GM19452 (cell line): Measurements from ENCODE around the gene OSTF1.
A peak's percentile ranks its signal among the peaks of the same experiment; 100 is the strongest.

Experiments used
- ATAC-seq: cut with Tn5 transposase; IDR thresholded peaks from one replicate; pipeline ENCODE4 v1.9.1; 2021; ENCODE audit not compliant: unreplicated experiment

The OSTF1 gene

DNA sequence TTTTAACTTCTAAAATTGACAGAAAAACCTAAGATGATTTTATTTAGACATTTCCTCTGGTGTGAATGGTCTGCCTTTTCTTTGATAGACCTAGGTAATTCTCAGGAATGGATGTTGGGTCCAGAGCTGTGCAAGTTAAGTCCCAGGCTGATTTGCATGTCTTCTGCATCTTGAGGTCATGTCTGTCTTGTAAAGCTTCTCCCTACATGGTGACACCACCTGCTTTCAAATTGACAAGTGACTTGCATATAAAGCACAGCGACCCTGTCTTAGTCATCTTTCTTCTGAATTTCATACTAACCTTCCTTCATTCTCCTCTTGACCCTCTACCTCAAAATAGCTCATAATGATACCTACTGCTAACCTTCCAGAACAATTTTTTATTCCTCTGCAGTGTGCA, 29.2 kb downstream of the OSTF1 start:
- no peak for ATAC-seq

DNA sequence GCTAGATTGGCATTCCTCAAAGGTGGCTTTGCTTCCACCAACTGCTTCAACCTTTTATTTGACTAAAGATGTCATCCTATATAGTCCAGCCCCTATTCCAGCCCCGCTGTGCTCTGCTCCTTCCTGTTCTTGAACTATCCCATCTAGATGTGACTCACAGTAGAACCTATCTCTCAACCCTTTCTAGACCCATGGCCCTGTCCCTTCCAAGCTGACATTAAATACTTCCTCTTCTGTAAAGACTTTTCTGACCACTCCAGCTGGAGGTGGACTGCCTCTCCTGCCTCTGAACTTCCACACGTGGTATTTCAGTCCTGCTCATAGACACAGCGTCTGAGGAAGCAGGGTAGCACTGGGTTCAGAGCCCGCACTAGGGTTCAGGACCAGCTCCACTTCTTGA, 32.4 kb downstream of the OSTF1 start:
- no peak for ATAC-seq

DNA sequence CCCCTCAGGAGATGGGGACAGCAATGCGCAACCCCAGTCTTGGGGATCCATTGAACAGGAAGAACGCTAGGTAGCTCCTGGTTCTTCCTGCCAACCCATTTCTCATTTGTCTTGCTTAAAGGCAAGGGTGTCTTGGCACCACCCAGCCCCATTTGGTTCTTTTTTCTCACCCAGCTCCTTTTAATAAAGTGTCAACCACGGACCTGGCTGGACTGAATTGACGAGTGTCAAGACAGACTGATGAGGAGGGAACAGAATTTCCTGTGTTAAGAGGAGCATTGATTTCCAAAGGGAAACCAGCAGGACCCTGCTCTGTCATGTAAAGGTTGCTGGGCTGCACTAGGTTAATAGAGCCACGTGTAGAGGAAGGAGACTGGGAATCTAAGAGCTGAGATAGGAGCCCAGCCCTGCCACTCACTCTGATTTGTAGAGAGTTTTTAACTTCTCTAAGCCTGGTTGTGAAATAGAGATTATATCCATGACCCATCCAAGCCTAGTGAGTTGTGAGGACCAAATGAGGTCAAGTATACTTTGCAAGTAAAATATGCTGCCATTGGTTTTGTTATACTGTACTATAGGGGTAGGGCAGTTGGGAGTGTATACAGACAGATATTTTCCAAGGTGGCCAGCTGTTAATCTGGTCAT, 33.7 kb downstream of the OSTF1 start:
- ATAC-seq = no peak

DNA sequence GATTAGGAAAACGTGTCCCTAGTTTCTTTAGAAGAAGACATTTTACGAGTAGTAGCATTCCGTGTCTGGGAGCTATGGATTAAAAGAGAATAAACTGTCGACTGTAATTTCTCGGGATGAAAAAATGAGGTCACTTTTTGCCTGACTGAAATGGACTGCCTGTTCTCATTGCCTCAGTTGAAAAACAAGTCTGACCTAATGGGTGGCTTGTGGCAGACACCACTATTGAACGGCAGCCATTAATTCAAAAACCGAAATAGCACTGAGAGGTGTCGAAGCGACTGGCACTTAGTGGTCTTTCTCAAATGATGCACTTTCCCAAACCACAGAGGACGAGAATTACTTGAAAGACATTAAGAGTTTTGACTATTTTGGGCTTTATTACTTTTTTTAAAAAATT, 35.4 kb downstream of the OSTF1 start:
- ATAC-seq = no peak

DNA sequence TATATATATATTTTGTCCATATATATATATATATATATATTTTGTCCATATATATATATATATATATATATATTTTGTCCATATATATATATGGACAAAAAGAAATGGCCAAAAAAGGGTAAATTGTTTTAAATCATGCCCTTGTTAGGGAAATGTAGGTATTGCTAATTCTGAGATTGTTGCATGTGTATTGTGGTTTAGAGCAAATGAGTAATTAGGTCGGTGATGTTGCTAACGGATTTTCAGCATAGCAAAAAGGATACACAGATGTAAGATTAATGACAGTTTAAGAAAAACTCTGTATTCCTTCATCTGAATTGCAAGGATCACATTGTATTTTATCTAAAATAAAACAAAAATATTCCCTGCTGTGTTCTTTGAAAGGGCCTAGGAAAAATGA, 40.2 kb downstream of the OSTF1 start:
- no peak for ATAC-seq

DNA sequence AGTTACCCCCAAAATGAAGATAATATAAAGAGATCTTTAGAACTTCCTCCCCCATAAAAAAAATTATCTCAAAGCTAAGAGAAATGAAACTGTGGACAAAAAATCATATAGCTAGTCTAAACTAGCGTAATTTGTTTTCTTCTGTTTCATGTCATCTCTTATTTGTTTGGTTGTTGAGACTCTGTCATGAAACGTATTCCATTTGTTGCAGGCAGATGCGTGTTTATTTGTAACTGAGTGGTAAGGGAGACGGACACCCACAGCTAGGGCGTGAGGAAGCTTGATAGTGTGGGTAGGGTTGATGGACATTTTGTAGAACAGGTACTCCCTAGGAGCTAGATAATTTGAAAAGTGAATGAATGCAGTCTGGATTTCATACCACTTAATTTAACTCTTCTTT, 41.9 kb downstream of the OSTF1 start:
- no peak for ATAC-seq

DNA sequence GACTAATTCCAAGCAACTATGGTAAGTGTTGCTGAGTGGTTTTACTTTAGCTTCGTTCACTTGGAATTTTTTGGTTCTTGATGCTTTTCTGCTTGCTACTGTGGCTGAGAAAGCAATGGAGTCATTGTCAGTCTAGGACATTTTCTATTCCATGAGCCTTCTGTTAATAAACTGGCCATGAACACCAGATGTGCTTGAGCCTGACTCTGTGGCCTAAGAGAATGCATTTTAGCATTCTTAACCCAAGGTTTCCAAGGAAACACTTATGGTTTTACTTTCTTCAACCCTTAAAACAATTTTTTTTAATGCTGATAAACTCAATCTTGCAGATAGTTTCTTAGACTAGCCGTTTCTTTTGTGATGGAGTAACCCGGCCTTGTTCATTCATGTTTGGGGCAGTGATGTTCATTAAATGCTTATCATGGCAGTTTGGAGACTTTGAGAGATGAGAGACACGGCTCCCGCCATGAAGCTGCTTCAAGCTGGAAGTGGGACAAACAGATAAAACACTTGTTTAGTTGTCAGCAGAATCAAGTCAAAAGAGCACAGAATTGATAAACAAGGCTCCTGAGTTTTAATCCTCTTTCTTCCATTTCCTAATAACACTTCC, 42.4 kb downstream of the OSTF1 start:
- ATAC-seq = no peak

DNA sequence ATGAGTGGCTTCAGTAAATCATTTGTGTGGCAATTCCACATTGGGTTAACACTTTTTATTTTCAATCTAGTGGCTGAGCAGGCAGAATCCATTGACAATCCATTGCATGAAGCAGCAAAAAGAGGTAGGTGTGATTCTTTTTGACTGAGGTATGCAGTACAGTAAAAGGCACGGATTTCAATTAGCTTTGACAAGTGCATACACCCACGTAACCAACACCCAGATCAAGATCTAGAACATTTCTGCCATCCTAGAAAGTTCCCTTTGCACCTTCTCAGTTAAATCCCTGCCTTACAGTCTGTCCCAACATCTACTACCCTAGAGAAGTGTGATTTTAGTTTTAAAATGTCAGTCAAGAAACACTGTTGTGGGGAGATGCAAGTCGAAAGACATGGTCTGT, 43.4 kb downstream of the OSTF1 start:
- no peak for ATAC-seq

DNA sequence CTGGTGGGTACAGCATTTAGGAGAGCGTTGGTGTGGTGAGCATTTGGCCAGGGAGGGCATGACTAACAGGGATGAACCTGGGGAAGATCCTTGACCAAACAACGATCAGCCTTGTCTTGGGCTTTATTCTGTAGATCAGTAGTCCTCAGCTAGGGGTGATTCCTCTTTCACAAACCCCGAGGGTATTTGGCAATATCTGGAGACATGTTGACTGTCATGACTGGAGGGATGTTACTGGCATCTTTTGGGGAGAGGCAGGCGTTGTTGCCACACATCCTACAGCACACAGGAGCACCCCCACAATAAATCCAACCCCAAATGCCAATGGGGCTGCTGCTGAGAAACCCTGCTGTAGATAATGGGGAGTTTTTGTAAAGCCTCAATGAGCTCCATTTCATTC, 43.9 kb downstream of the OSTF1 start:
- ATAC-seq = no peak

DNA sequence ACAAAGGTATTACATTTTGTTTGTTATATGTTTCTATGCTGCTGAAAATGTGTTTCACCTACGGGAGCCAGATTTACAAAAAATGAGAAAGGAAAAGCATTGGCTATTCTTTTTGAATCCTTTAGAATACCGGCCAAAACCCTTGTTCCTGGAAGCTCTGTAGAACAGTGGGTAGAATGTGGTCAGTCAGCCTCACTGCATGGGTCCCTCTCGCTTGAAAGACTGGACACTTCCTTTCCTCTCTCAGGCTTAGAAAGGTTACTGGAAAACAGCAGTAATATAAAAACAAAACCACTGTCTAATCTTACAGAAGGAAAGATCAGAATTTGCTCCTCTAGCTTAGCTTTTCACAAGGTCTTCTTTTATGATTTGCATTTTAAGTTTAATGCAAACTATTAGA, 45.1 kb downstream of the OSTF1 start:
- no peak for ATAC-seq

DNA sequence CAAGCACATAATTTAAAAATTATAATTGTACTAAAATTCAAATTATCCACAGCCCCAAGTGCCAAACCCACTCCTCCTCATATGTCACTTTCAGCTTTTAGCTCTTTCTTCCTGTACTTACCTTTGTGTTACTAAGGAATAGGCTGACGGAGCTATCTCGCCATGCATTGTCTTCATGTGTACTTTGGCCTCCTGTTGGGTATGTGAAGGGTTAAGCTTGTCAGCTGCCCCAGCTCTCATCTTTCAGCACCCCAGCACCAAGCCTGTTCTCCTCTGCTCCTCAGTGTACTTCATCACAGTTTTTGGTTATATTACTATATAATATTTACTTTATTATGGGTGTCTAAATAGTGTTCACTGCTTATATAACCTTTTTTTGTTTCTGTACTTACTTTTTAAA, 46.2 kb downstream of the OSTF1 start:
- ATAC-seq = no peak

DNA sequence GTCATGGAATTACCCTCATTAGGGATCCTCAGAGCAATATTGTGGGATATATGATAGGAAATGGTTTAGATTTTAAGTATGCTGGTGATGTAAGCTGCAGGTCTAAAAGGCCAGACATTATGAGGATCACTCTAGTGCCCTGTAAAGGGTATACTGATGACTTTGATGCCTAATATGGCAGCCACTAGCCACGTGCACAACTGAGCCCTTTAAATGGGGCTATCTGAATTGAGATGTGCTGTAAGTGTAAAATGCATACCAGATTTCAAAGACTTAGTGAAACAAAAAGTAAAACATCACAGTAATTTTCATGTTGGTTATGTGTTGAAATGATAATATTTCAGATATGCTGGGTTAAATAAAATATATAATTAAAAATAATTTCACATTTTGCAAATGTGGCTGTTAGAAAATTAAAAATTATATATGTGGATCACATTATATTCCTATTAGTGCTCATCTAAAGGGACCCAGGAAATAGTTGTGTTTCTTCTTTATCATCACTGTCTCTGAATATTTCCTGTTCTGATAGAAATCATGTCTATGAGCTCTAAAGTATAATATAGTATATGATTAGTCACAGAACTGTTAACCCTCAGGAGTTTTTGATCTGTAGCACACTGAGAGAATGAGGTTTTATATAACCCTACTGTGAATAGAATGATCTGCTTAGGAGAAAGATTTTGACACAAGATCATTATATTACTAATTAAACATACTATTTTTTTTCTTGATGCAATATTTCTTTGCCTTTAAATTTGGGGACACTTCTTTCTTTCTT, 50.1 kb downstream of the OSTF1 start:
- no peak for ATAC-seq

DNA sequence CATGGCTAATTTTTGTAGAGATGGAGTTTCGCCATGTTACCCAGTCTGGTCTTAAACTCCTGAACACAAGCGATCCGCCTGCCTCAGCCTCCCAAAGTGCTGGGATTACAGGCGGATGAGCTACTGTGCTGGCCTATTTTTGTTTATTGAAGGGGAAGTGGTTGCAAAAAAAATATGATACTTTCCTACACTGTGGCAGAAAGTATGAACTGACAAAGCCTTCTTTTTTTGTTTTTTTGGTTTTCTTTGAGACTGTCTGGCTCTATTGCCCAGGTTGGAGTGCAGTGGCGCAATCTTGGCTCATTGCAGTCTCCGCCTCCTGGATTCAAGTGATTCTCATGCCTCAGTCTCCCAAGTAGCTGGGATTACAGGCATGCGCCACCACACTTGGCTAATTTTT, 50.9 kb downstream of the OSTF1 start:
- ATAC-seq = no peak

DNA sequence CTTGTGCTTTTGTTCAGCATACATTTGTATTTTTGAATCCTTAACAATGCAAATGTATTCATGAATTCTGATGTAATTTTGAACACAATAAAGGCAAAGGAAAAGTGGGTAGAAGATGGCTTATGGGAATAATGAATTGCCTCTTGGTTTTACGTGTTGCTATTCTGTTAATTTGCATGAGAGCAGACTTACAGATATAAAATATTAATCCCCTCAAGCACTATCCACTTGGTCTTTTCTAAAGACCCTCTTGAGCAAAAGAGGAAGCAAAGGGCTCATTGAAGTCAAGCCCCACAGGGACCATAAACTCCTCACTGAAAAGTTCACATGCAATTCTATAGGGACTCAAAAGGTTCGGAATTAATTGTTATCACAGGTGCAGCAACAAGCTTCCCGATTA, 51.9 kb downstream of the OSTF1 start:
- no peak for ATAC-seq

DNA sequence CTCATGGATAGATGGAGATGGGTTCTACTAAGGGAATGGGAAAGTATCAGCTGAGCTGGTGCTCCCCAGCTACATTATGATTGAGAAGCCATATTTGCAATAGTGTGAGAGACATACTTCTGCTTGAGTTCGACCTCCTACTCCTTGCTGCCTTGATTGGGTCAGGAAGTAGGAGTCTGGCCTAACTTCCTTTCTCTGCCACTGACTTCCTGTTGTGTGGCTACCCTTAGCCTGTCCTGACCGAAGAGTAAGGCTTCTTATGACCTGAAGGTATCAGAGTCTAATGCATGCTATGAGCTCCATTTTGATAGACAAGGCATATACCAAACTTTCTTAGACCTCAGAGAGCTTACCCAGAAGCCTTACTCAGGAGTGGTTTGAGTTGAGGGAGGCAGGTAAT, 53.9 kb downstream of the OSTF1 start:
- peak; percentile 63 for ATAC-seq

DNA sequence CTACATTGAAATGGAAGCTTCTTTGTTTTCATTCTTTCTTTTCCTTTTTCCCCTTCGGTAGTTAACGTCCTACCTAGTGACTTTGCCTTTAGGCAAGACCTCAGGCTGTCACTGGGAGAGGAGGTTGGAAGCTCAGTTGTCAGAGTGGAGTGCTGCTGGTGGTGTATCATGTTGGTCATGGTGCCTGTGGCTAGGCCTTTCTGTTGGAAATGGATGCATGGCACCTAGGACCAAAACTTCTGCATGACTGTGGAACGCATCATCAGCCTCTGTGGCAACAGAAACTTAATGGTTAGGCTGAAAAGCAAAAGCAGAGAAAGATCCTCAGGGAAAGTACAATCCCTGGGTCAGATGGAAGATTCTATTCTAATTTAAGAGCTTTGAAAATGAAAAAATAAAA, 57.9 kb downstream of the OSTF1 start:
- no peak for ATAC-seq

DNA sequence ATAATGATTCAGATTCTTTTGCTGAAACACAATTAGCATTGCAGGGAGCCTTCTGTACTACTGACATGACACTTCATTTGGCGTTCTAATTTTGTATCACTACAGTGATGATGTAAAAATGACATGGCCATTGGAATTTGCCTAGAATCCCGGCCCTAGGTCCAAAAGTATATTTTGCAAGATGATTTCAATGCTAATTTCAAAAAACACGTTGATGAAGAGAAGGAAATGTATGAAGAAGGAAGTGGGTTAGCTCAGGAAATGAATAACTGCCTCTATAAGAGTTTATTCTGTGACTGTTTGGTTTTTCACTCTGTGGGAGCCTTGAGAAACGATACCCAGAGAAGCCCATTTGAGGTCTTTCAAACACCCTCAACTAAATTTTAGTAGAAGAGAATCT, 59.3 kb downstream of the OSTF1 start:
- ATAC-seq = no peak

DNA sequence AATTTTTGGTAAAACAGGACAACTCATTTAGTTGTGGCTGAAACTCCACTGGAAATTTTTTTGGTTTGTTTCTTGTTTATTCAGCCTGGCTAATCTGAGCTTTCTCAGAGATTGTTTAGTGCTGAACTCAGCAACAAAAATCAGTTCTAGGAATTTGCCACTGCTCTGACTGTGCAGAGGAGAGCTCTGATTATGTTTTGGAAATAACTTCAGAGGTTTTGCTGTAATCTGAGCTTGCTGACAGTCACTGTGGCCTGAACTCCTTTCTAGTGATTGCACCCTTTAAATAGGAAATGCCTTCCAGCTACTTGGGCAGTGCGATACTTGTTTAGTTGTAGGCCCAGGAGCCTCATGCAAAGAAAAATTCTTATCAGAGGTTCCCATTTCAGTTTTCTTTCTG, 60.2 kb downstream of the OSTF1 start:
- no peak for ATAC-seq

DNA sequence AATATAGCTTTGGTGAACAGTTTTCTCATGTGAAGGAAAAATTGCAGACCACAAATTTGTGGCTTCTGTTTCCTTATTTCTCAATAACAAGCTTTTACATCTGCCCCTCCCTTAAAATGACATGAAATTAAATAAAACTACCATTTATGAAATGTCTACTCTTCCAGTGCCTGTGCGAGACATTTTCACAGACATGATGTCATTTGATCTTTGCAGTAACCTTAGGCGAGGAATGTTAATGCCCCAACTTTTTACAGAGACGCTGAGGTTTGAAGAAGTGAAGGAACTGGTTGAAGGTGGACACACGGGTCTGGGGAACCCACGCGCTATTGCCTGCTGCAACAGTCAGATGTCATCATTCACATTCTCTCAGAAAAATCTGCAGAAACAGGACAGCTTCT, 61.5 kb downstream of the OSTF1 start:
- no peak for ATAC-seq

DNA sequence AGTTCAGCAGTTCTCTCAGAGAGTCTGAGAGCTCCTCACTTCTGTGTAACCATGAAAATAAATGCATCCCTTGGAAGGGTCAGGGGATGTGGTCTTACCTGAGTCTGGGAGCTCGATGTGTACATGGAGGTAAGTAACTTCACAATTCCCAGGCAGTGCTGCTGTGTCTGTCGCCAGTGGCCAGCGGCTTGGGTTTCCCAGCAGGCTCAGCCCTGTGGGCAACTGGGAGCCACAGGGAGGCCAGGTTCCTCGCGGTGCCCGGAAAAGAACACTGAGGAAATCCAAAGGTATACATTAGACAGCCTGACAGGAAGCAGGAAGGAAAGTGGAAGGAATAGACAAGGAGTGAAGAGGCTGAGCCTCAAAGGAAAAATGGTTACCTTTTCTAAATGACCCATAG, 62.2 kb downstream of the OSTF1 start:
- no peak for ATAC-seq

DNA sequence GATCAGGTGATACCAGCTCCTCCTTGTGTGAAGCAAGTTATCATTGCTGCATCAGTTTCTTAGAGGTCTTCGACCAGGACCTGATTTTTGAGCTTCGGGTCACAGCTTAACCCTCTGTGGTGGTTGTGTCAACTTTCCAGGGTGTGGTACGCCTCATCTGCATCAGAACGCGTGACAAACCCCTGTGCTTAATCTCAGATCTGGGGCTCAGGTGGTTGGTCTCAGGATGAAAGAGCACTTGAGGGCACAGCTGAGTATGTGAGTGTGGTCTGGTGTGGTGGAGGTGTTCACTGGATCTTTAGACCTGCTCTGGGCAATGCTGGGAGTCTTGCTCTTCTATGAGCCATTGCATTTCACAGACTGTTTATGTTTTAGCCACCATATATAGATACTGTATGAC, 64.1 kb downstream of the OSTF1 start:
- peak; percentile 52 for ATAC-seq

DNA sequence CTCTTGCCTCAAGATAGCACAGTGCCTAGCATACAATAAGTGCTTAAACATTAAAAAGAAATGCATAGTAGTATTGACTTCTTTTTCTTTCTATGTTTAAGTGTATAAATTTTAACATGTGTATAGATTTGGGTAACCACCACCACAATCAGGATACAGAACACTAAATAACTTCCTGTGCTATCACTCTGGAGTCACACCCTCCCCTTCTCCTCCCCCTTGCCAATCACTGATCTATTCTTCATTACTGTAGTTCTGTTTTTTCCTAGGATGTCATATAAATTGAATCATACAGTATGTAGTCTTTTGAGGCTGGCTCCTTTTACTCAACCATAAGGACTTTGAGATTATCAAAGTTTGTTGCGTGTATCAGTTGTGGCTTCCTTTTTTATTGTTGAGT, 68.5 kb downstream of the OSTF1 start:
- no peak for ATAC-seq
